ENCODE results near the gene MUC5AC.

Gene MUC5AC

DNA sequence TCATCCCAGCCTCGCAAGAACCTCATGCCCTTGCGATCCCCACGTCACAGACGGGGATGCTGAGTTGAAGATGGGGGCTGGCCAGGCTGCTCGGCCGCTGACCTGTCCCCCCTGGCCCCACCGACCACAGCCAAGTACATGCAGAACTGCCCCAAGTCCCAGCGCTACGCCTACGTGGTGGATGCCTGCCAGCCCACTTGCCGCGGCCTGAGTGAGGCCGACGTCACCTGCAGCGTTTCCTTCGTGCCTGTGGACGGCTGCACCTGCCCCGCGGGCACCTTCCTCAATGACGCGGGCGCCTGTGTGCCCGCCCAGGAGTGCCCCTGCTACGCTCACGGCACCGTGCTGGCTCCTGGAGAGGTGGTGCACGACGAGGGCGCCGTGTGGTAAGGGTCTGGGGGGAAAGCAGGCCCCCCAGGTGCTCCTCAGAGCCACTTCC, 75.1 kb downstream of the MUC5AC start:
- Histone ChIP-seq H3K36me3 (ENCODE audit: control insufficient read depth, insufficient read depth, low read length) (no peaks in the 10 kb centered on the region), H3K4me2 (ENCODE audit: low read length) (no peak overlapping the region), H2AK5ac (ENCODE audit: low read length) (no peak overlapping the region), H3K4me3 (ENCODE audit: low read length) (no peak overlapping the region), H4K8ac (ENCODE audit: low read depth, low read length) (no peak overlapping the region), H3K79me1 (ENCODE audit: low read length) (no peaks in the 10 kb centered on the region), H3K23ac (ENCODE audit: low read length) (no peak overlapping the region), H3K27ac (ENCODE audit: low read depth, low read length) (no peak overlapping the region), H3K18ac (ENCODE audit: low read length) (no peak overlapping the region), H4K5ac (ENCODE audit: low read length) (no peak overlapping the region), H3K79me2 (ENCODE audit: control insufficient read depth, insufficient read depth, low read length) (no peaks in the 10 kb centered on the region), H3K27me3 (ENCODE audit: insufficient read depth, low read length, poor library complexity) (no peaks in the 10 kb centered on the region), H3K56ac (ENCODE audit: low read length) (no peak overlapping the region), H2BK15ac (replicated peaks; ENCODE audit: low read depth) (no peak overlapping the region), H3K4ac (ENCODE audit: low read depth, low read length) (no peak overlapping the region), H2BK5ac (ENCODE audit: low read length) (no peak overlapping the region), H3K4me1 (ENCODE audit: control insufficient read depth, low read depth, low read length) (no peaks in the 10 kb centered on the region), H3K9ac (ENCODE audit: low read length) (no peak overlapping the region), H2BK120ac (ENCODE audit: low read depth, low read length) (no peak overlapping the region)
- WGBS (ENCODE audit: extremely low coverage, insufficient coverage, low lambda C conversion rate): no CpG with 5 or more reads among the region's 30 CpGs
- no peak for DNase-seq

DNA sequence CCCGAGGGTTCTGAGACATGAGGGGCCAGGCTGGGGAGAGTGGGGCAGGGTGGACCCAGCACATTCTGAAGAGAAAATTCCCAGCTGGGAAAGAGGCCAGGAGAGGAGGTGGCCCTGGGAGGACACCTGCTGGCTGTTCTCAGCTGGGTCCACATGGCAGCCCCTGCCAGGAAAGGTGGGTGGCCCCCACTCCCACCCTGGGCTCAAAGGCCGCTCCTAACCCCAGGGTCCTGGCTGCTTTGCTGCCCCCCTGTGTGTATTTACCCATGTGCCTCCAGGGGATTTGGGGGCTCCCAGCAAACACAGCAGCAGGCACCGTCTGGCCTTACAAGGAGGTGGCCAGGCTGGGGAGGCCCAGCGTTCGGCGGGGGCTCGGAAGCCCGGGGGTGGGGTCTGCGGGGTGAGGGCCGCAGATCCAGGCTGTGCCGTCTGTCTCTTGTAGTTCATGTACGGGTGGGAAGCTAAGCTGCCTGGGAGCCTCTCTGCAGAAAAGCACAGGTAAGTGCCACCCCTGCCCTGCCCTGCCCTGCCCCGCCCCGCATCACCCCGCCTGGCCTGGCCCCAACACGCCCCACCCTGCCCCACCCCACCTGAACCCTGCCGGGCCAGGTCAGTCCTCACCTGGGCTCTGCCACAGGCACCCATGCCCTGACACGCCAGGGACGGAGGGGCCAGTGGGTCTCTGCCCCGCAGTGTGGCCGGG, 75.7 kb downstream of the MUC5AC start:
- H2BK5ac ChIP-seq (ENCODE audit: low read length): no peak overlapping the region
- no peak overlapping the region for H2AK5ac ChIP-seq (ENCODE audit: low read length)
- H4K5ac ChIP-seq (ENCODE audit: low read length): no peak overlapping the region
- no peak overlapping the region for H2BK120ac ChIP-seq (ENCODE audit: low read depth, low read length)
- no peak overlapping the region for H3K4me3 ChIP-seq (ENCODE audit: low read length)
- no peaks in the 10 kb centered on the region for H3K79me2 ChIP-seq (ENCODE audit: control insufficient read depth, insufficient read depth, low read length)
- no peak for DNase-seq
- no peak overlapping the region for H3K56ac ChIP-seq (ENCODE audit: low read length)
- no peaks in the 10 kb centered on the region for H3K79me1 ChIP-seq (ENCODE audit: low read length)
- H2BK15ac ChIP-seq (replicated peaks; ENCODE audit: low read depth): no peak overlapping the region
- H3K4me2 ChIP-seq (ENCODE audit: low read length): no peak overlapping the region
- no peak overlapping the region for H3K4ac ChIP-seq (ENCODE audit: low read depth, low read length)
- WGBS (ENCODE audit: extremely low coverage, insufficient coverage, low lambda C conversion rate): no CpG with 5 or more reads among the region's 21 CpGs
- H3K27ac ChIP-seq (ENCODE audit: low read depth, low read length): no peak overlapping the region
- H3K9ac ChIP-seq (ENCODE audit: low read length): no peak overlapping the region
- no peak overlapping the region for H4K8ac ChIP-seq (ENCODE audit: low read depth, low read length)
- H3K36me3 ChIP-seq (ENCODE audit: control insufficient read depth, insufficient read depth, low read length): no peaks in the 10 kb centered on the region
- H3K27me3 ChIP-seq (ENCODE audit: insufficient read depth, low read length, poor library complexity): no peaks in the 10 kb centered on the region
- H3K18ac ChIP-seq (ENCODE audit: low read length): no peak overlapping the region
- no peak overlapping the region for H3K23ac ChIP-seq (ENCODE audit: low read length)
- H3K4me1 ChIP-seq (ENCODE audit: control insufficient read depth, low read depth, low read length): no peaks in the 10 kb centered on the region

DNA sequence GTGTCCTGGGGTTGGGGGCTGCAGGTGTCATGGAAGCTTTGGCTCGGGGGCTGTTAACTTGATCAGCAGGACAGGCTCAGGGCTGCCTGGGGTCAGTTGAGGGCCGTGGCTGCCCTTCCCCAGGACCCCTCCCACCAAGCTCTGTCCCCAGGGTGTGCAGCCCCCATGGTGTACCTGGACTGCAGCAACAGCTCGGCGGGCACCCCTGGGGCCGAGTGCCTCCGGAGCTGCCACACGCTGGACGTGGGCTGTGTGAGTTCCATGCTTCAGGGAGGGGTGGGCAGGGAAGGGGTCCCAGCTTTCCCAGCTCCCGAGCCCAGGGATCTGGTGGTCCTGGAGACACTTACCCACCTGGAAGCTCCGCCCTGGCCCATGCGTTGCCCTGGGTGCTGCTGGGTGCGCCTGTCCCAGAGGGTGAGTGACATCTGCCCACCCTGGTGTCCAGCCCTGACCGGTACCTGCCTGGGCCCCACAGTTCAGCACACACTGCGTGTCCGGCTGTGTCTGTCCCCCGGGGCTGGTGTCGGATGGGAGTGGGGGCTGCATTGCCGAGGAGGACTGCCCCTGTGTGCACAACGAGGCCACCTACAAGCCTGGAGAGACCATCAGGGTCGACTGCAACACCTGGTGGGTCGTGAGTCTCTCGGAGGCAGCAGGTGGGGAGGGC, 76.4 kb downstream of the MUC5AC start:
- H2BK5ac ChIP-seq (ENCODE audit: low read length): no peak overlapping the region
- no peaks in the 10 kb centered on the region for H3K79me1 ChIP-seq (ENCODE audit: low read length)
- no peak overlapping the region for H3K18ac ChIP-seq (ENCODE audit: low read length)
- H2BK15ac ChIP-seq (replicated peaks; ENCODE audit: low read depth): no peak overlapping the region
- no peak overlapping the region for H4K5ac ChIP-seq (ENCODE audit: low read length)
- no peak for DNase-seq
- no peak overlapping the region for H3K9ac ChIP-seq (ENCODE audit: low read length)
- H3K36me3 ChIP-seq (ENCODE audit: control insufficient read depth, insufficient read depth, low read length): no peaks in the 10 kb centered on the region
- H3K4me1 ChIP-seq (ENCODE audit: control insufficient read depth, low read depth, low read length): no peaks in the 10 kb centered on the region
- no peak overlapping the region for H3K4me2 ChIP-seq (ENCODE audit: low read length)
- H3K56ac ChIP-seq (ENCODE audit: low read length): no peak overlapping the region
- no peak overlapping the region for H3K27ac ChIP-seq (ENCODE audit: low read depth, low read length)
- no peak overlapping the region for H3K4me3 ChIP-seq (ENCODE audit: low read length)
- H3K23ac ChIP-seq (ENCODE audit: low read length): no peak overlapping the region
- H3K27me3 ChIP-seq (ENCODE audit: insufficient read depth, low read length, poor library complexity): no peaks in the 10 kb centered on the region
- no peak overlapping the region for H2AK5ac ChIP-seq (ENCODE audit: low read length)
- no peak overlapping the region for H2BK120ac ChIP-seq (ENCODE audit: low read depth, low read length)
- no peak overlapping the region for H3K4ac ChIP-seq (ENCODE audit: low read depth, low read length)
- H3K79me2 ChIP-seq (ENCODE audit: control insufficient read depth, insufficient read depth, low read length): no peaks in the 10 kb centered on the region
- no peak overlapping the region for H4K8ac ChIP-seq (ENCODE audit: low read depth, low read length)
- no CpG with 5 or more reads among the region's 22 CpGs for WGBS (ENCODE audit: extremely low coverage, insufficient coverage, low lambda C conversion rate)

DNA sequence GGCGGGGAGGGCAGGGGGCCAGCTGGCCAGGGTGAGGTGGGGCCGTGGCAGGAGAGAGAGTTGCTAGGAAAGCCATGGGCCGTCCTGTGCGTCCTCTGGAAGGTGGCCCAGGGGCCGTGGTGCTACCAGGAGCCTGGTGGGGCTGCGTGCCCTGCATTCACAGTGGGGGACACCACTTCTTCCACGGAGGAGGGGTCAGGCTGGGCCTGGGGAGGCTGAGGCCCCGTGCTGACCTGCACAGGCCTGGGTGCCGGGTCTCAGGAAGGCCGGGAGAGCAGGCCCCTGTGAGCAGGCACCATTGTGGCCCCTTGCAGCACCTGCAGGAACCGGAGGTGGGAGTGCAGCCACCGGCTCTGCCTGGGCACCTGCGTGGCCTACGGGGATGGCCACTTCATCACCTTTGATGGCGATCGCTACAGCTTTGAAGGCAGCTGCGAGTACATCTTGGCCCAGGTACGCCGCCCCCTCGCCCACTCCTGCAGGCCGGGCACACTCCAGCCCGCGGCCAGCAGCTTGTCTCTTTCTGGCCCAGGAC, 77.1 kb downstream of the MUC5AC start:
- Histone ChIP-seq H3K4me3 (ENCODE audit: low read length) (no peak overlapping the region), H3K4me1 (ENCODE audit: control insufficient read depth, low read depth, low read length) (no peaks in the 10 kb centered on the region), H3K23ac (ENCODE audit: low read length) (no peak overlapping the region), H3K4me2 (ENCODE audit: low read length) (no peak overlapping the region), H3K79me1 (ENCODE audit: low read length) (no peaks in the 10 kb centered on the region), H3K4ac (ENCODE audit: low read depth, low read length) (no peak overlapping the region), H3K36me3 (ENCODE audit: control insufficient read depth, insufficient read depth, low read length) (no peaks in the 10 kb centered on the region), H2BK5ac (ENCODE audit: low read length) (no peak overlapping the region), H4K8ac (ENCODE audit: low read depth, low read length) (no peak overlapping the region), H2BK120ac (ENCODE audit: low read depth, low read length) (no peak overlapping the region), H3K27me3 (ENCODE audit: insufficient read depth, low read length, poor library complexity) (no peaks in the 10 kb centered on the region), H2AK5ac (ENCODE audit: low read length) (no peak overlapping the region), H3K9ac (ENCODE audit: low read length) (no peak overlapping the region), H2BK15ac (replicated peaks; ENCODE audit: low read depth) (no peak overlapping the region), H3K56ac (ENCODE audit: low read length) (no peak overlapping the region), H4K5ac (ENCODE audit: low read length) (no peak overlapping the region), H3K27ac (ENCODE audit: low read depth, low read length) (no peak overlapping the region), H3K18ac (ENCODE audit: low read length) (no peak overlapping the region), H3K79me2 (ENCODE audit: control insufficient read depth, insufficient read depth, low read length) (no peaks in the 10 kb centered on the region)
- no CpG with 5 or more reads among the region's 23 CpGs for WGBS (ENCODE audit: extremely low coverage, insufficient coverage, low lambda C conversion rate)
- DNase-seq: no peak

DNA sequence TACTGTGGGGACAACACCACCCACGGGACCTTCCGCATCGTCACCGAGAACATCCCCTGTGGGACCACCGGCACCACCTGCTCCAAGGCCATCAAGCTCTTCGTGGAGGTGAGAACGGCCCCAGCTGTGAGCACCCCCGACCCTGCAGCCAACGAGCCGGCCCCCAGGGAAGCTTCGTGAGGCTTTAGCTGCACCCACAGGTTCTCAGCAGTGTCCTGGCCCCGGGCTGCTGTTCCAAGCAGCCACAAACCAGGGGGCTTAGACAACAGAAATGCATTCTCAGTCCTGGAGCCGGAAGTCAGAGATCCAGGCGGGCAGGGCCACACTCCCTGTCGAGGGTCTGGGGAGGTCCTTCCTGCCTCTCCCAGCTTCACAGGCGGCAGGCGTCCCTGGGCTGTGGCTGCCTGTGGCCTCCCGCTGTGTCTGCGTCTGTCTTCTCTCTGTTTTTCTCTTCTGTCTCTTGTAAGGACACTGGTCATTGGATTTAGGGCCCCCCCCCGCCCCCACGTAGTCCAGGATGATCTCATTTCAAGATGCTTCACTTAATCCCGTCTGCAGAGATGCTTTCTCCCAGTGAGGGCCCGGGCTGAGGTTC, 77.7 kb downstream of the MUC5AC start:
- Histone ChIP-seq H4K5ac (ENCODE audit: low read length) (no peak overlapping the region), H3K56ac (ENCODE audit: low read length) (no peak overlapping the region), H3K79me2 (ENCODE audit: control insufficient read depth, insufficient read depth, low read length) (no peaks in the 10 kb centered on the region), H3K27me3 (ENCODE audit: insufficient read depth, low read length, poor library complexity) (no peaks in the 10 kb centered on the region), H3K27ac (ENCODE audit: low read depth, low read length) (no peak overlapping the region), H2BK15ac (replicated peaks; ENCODE audit: low read depth) (no peak overlapping the region), H3K4ac (ENCODE audit: low read depth, low read length) (no peak overlapping the region), H4K8ac (ENCODE audit: low read depth, low read length) (no peak overlapping the region), H2AK5ac (ENCODE audit: low read length) (no peak overlapping the region), H3K36me3 (ENCODE audit: control insufficient read depth, insufficient read depth, low read length) (no peaks in the 10 kb centered on the region), H3K4me3 (ENCODE audit: low read length) (no peak overlapping the region), H3K9ac (ENCODE audit: low read length) (no peak overlapping the region), H2BK5ac (ENCODE audit: low read length) (no peak overlapping the region), H2BK120ac (ENCODE audit: low read depth, low read length) (no peak overlapping the region), H3K18ac (ENCODE audit: low read length) (no peak overlapping the region), H3K23ac (ENCODE audit: low read length) (no peak overlapping the region), H3K79me1 (ENCODE audit: low read length) (no peaks in the 10 kb centered on the region), H3K4me2 (ENCODE audit: low read length) (no peak overlapping the region), H3K4me1 (ENCODE audit: control insufficient read depth, low read depth, low read length) (no peaks in the 10 kb centered on the region)
- no CpG with 5 or more reads among the region's 23 CpGs for WGBS (ENCODE audit: extremely low coverage, insufficient coverage, low lambda C conversion rate)
- no peak for DNase-seq

Measured in mesendoderm (in vitro differentiated cells).